Neural crest cell (in vitro differentiated cells): ENCODE results near the gene FOXP1. TPM values are rescaled to one million over a fixed set of nuclear protein-coding genes. Genes with fewer than 3 reads are reported as not detected.

Experiments used
- DNase-seq: peaks from one replicate; pipeline ENCODE4 v3.0.0; 2021; ENCODE audit warnings: low read depth, mixed read lengths, low spot score
- H3K27ac Mint-ChIP-seq: one replicate; pipeline ENCODE4 v1.8.0; 2021; ENCODE audit warnings: mild to moderate bottlenecking, mixed read lengths; ENCODE audit not compliant: unreplicated experiment
- H3K27me3 Mint-ChIP-seq: 2 replicates; pipeline ENCODE4 v1.8.0; 2021; ENCODE audit warnings: low read depth, mild to moderate bottlenecking, mixed read lengths
- H3K36me3 Mint-ChIP-seq: 2 replicates; pipeline ENCODE4 v1.8.0; 2021; ENCODE audit warnings: low read depth, mild to moderate bottlenecking, mixed read lengths
- H3K4me1 Mint-ChIP-seq: 2 replicates; pipeline ENCODE4 v1.8.0; 2021; ENCODE audit warnings: mixed read lengths
- H3K4me3 Mint-ChIP-seq: one replicate; pipeline ENCODE4 v1.8.0; 2021; ENCODE audit warnings: mild to moderate bottlenecking, mixed read lengths
- H3K9me3 Mint-ChIP-seq: 2 replicates; pipeline ENCODE4 v1.8.0; 2021; ENCODE audit warnings: mixed read lengths
- total RNA-seq: library from RNA; stranded (reverse); gene quantifications from 2 replicates; pipeline ENCODE4 v1.2.1, GENCODE V29; 2021
- TF ChIP-seq, protein P1 (sequence below): fragments of 200-600 bp; sonication (generic); conservative IDR thresholded peaks from 2 replicates; pipeline ENCODE4 v1.5.0; 2021; ENCODE audit warnings: antibody characterized with exemption, mild to moderate bottlenecking

The FOXP1 gene
- total RNA-seq, 1 donor from 2014 or later: 22.8 TPM

GRCh38 chr3:71395927-71396695, 187.4 kb downstream of the FOXP1 start:
- TF ChIP-seq, protein P1, sequence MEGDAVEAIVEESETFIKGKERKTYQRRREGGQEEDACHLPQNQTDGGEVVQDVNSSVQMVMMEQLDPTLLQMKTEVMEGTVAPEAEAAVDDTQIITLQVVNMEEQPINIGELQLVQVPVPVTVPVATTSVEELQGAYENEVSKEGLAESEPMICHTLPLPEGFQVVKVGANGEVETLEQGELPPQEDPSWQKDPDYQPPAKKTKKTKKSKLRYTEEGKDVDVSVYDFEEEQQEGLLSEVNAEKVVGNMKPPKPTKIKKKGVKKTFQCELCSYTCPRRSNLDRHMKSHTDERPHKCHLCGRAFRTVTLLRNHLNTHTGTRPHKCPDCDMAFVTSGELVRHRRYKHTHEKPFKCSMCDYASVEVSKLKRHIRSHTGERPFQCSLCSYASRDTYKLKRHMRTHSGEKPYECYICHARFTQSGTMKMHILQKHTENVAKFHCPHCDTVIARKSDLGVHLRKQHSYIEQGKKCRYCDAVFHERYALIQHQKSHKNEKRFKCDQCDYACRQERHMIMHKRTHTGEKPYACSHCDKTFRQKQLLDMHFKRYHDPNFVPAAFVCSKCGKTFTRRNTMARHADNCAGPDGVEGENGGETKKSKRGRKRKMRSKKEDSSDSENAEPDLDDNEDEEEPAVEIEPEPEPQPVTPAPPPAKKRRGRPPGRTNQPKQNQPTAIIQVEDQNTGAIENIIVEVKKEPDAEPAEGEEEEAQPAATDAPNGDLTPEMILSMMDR: no peak

DNA sequence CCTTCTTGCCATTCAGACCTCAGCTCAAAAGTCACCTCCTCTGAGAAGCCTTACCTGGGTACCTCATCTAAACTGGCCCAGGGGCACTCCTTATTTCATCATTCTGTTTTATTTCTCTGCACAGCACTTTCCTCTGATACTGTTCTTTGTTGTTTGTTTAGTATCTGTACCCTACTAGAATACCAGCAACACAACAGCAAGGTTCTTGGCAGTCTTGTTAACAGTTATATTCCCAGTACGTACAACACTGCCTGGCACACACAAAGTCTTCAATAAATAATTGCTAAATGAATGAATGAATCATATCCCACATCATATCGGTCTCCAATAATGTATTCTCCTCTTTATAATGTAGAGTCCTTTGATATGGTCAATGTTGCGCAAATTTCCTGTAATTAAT, 188.1 kb downstream of the FOXP1 start:
- no peak for DNase-seq
- H3K9me3 Mint-ChIP-seq: no peaks in the 10 kb centered on the region
- no peak overlapping the region for H3K27ac Mint-ChIP-seq
- no peaks in the 10 kb centered on the region for H3K27me3 Mint-ChIP-seq
- H3K4me3 Mint-ChIP-seq: no peak overlapping the region
- H3K36me3 Mint-ChIP-seq: no peaks in the 10 kb centered on the region
- peaks cover 17% of the 10 kb centered on the region for H3K4me1 Mint-ChIP-seq
- TF ChIP-seq, protein P1: no peak

More at GRCh38 chr3:71395927-71396695, 187.4 kb downstream of the FOXP1 start:
- H3K27ac Mint-ChIP-seq: no peak overlapping the region
- H3K36me3 Mint-ChIP-seq: no peaks in the 10 kb centered on the region
- H3K4me3 Mint-ChIP-seq: no peak overlapping the region
- peaks cover 13% of the 10 kb centered on the region for H3K4me1 Mint-ChIP-seq
- H3K9me3 Mint-ChIP-seq: no peaks in the 10 kb centered on the region
- no peak for DNase-seq
- no peaks in the 10 kb centered on the region for H3K27me3 Mint-ChIP-seq

GRCh38 chr3:71393745-71394144, 189.8 kb downstream of the FOXP1 start:
- TF ChIP-seq, protein P1: no peak
- peaks cover 22% of the 10 kb centered on the region for H3K4me1 Mint-ChIP-seq
- no peaks in the 10 kb centered on the region for H3K36me3 Mint-ChIP-seq
- no peaks in the 10 kb centered on the region for H3K27me3 Mint-ChIP-seq
- no peak for DNase-seq
- no peak overlapping the region for H3K27ac Mint-ChIP-seq
- no peak overlapping the region for H3K4me3 Mint-ChIP-seq
- H3K9me3 Mint-ChIP-seq: no peaks in the 10 kb centered on the region

- no peak for DNase-seq
- Mint-ChIP-seq H3K9me3 (no peaks in the 10 kb centered on the region), H3K4me1 (peaks cover 17% of the 10 kb centered on the region), H3K4me3 (no peak overlapping the region), H3K36me3 (no peaks in the 10 kb centered on the region), H3K27ac (no peak overlapping the region), H3K27me3 (no peaks in the 10 kb centered on the region)
- TF ChIP-seq, protein P1: no peak
Observed at GRCh38 chr3:71393093-71393492, 190.4 kb downstream of the FOXP1 start.

DNA sequence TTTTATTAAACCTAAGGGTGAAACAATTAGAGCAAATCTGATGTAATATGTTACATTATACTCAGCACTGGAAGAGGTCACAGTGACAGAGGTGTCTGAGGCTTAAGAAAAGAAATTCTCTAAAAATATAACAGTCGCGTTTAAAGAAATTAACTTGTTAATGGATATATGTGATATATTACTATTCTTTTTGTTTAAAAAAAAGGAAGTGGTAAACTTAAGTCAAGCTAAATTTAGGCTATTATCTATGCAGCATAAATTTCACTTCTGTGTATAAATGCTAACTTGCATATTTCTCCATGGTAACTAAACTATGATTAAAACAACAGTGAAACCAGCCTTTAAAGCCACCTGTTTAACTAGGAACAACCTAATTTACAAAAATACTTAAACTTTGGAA, 191.3 kb downstream of the FOXP1 start:
- no peak overlapping the region for H3K4me3 Mint-ChIP-seq
- H3K27ac Mint-ChIP-seq: no peak overlapping the region
- H3K4me1 Mint-ChIP-seq: peaks cover 17% of the 10 kb centered on the region
- no peak for DNase-seq
- TF ChIP-seq, protein P1: no peak
- H3K27me3 Mint-ChIP-seq: no peaks in the 10 kb centered on the region
- peaks cover 2% of the 10 kb centered on the region for H3K9me3 Mint-ChIP-seq
- H3K36me3 Mint-ChIP-seq: no peaks in the 10 kb centered on the region
